ENCODE data around the gene PLA2G4D. TPM values are rescaled to one million over a fixed set of nuclear protein-coding genes. Genes with fewer than 3 reads are reported as not detected.

PLA2G4D gene
- total RNA-seq, 4 donors from 2014 or later: not detected

DNA sequence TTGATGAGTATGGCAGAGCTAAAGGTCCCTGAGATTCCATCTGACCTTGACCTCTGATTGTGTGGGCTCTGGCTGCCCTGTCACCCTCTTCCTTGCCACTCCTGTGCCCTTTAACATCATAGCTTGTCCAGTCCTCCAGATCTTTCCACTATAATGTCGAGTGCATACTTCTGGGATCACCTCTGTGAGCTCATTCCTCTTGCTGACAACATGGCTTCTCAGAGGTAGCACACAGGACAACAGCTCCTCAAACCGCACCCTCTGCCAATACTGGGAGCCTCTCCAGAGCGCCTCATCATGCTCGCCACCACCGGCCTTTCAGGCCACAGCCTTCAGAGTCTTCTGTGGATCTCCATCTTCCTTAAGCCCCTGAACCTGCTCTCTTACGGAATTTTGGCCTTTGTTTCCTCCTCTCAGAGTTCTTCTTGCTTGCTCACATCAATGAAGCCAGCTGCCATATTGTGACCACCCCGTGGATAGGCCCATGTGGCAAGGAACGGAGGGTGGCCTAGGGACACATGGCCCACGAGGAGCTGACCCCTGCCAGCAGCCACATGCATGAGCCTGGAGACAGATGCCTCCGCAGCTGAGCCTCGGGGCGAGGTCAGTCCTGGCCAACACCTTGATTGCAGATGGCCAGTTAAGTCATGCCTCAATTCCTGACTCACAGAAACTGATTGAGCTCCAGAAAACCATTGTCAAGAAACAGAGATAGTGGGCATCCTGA lies 31.1 kb downstream of the PLA2G4D start:
- no peak overlapping the region for H3K27ac ChIP-seq
- no peaks in the 10 kb centered on the region for H3K9me3 ChIP-seq
- no peaks in the 10 kb centered on the region for H3K27me3 ChIP-seq
- H3K4me3 ChIP-seq: no peak overlapping the region
- no peaks in the 10 kb centered on the region for H3K4me1 ChIP-seq
- TF ChIP-seq POLR2A (IDR thresholded peaks at IDR 0.05): no peak
- no peak for TF ChIP-seq CTCF (IDR thresholded peaks at IDR 0.05)
- DNase-seq: peak in 1 of 3 donors; percentile 6
- no peaks in the 10 kb centered on the region for H3K36me3 ChIP-seq

DNA sequence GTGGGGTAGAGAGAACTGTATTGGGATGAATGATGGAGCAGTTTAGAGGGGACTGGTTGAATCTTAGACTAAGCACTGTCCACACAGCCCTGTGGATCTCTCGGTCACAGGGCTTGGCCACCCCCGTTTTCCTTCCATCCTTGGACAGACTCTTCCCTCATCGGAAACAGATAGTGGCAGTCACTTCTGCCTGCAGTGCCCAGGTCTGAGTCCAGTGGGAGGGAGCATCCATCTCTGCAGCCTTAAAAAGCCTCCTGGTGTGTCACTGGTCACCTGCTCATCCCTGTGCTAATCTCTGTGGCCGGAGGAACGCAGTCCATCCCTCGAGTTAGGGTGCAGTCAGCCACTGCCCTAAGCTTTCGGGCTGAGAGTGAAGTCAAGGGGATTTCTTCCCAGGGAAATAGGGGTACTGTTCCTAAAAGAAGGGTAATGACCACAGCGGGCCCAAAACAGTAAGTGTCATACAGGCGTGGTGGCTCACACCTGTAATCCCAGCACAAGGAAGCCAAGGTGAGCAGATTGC lies 32.0 kb downstream of the PLA2G4D start:
- TF ChIP-seq POLR2A (IDR thresholded peaks at IDR 0.05) (no peak), CTCF (IDR thresholded peaks at IDR 0.05) (no peak)
- no peak overlapping the region for H3K4me3 ChIP-seq
- H3K9me3 ChIP-seq: no peaks in the 10 kb centered on the region
- no peaks in the 10 kb centered on the region for H3K27me3 ChIP-seq
- H3K36me3 ChIP-seq: no peaks in the 10 kb centered on the region
- no peak for DNase-seq
- no peak overlapping the region for H3K27ac ChIP-seq
- peaks cover 0 to 4% (median 0%) of the 10 kb centered on the region in 4 donors for H3K4me1 ChIP-seq

DNA sequence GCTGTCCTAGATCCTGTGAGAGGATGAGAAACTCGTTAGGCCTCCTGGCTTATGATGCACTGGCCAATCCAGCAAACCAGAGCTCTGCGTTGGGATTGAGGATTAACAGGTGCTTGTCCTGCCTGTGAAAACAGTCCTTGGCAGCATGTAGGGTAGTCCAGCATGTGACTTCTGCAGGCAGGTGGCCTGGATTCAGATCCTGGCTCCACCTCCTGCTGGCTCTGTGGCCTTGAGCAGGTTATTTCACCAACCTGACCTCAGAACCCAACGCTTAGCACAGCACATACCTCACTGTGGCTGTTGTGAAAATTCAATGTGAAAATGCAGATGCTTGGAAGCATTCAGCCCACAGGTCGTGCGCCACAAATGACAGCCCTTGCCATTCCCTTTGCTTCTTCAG lies 33.6 kb downstream of the PLA2G4D start:
- Histone ChIP-seq H3K36me3 (no peaks in the 10 kb centered on the region), H3K27me3 (no peaks in the 10 kb centered on the region), H3K27ac (no peak overlapping the region), H3K4me1 (peaks cover 0 to 6% (median 2%) of the 10 kb centered on the region in 4 donors), H3K9me3 (no peaks in the 10 kb centered on the region), H3K4me3 (no peak overlapping the region)
- TF ChIP-seq CTCF (IDR thresholded peaks at IDR 0.05) (no peak), POLR2A (IDR thresholded peaks at IDR 0.05) (no peak)
- peak in 1 of 3 donors; percentile 4 for DNase-seq

DNA sequence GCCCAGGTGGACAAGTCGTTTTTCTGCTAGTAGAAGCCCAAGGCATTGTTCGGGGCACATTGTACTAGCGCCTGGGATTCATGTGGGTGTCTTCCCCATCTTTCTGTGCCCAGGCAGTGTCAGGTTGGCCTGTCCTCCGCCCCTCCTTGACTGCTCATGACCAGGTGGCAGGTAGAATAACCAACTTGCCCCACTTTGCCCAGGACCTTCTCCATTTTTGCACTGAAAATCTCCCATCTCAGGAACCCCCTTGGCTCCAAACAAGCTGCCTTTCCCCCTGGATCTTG lies 33.9 kb downstream of the PLA2G4D start:
- Histone ChIP-seq H3K27me3 (no peaks in the 10 kb centered on the region), H3K4me3 (no peak overlapping the region), H3K4me1 (peaks cover 0 to 6% (median 2%) of the 10 kb centered on the region in 4 donors), H3K27ac (no peak overlapping the region), H3K36me3 (no peaks in the 10 kb centered on the region), H3K9me3 (no peaks in the 10 kb centered on the region)
- peak in 1 of 3 donors; percentile 10 for DNase-seq
- no peak for TF ChIP-seq POLR2A (IDR thresholded peaks at IDR 0.05)
- TF ChIP-seq CTCF (IDR thresholded peaks at IDR 0.05): no peak

DNA sequence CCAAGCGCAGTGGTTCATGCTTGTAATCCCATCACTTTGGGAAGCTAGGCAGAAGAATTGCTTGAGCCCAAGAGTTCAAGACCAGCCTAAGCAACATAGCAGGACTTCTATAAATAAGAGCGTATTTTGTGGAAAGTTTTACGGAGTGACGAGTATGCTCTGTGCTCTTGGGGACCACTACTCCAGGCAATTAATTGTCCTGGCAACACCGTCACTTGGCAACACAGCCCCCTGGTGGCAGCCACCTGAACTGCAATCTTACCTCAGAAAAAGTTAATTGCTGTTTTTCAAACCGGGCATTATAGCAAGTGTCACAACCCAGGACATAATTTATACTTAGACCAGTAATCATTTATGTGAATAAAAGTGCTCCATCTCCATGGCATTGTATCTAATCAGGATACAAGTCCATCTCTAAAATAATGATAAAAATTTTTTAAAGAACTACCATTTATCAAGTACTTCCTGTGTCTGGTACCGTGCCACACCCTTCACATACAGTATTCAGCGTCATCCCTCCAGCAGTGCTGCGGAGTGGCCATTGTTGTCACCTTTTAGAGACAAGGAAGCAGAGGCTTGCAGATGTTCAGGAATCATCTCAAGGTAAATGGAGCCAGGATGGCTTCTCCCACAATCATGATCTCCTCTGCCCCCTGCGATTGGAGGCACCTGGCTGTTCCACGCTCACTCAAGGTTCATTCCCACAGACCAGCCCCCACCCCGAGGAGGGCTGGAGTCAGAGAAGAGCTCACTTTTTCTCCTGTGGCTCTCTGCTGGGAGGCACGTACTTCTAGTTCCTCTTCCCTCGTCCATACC lies 34.5 kb downstream of the PLA2G4D start:
- Histone ChIP-seq H3K4me1 (peaks cover 0 to 6% (median 2%) of the 10 kb centered on the region in 4 donors), H3K27ac (no peak overlapping the region), H3K36me3 (no peaks in the 10 kb centered on the region), H3K4me3 (no peak overlapping the region), H3K9me3 (no peaks in the 10 kb centered on the region), H3K27me3 (no peaks in the 10 kb centered on the region)
- DNase-seq: peak in 2 of 3 donors; percentile 61 to 87
- TF ChIP-seq POLR2A (IDR thresholded peaks at IDR 0.05) (no peak), CTCF (IDR thresholded peaks at IDR 0.05) (peak; percentile 64 to 90 (median 84))
